NCI-H2081 treated with DMSO at 0.1 percent for 48 hours (cell line): Measurements from ENCODE around the gene CCDC198.

Source experiments
- DNase-seq: peaks from one replicate; lab custom pipeline; 2025; lab: John Stamatoyannopoulos, UW

CCDC198 gene

GRCh38 chr14:57464008-57464730 is 29.5 kb downstream of the CCDC198 start:
- DNase-seq: no peak

- DNase-seq: no peak
These were observed 31.1 kb downstream of the CCDC198 start for GRCh38 chr14:57462551-57462950.

- DNase-seq: no peak
These were observed 31.8 kb downstream of the CCDC198 start for GRCh38 chr14:57461777-57462320.

- DNase-seq: no peak
These were observed 57.7 kb downstream of the CCDC198 start for GRCh38 chr14:57435923-57436322.

- no peak for DNase-seq
These were observed 72.7 kb downstream of the CCDC198 start for GRCh38 chr14:57420986-57421385.

- DNase-seq: no peak
These were observed 73.6 kb downstream of the CCDC198 start for GRCh38 chr14:57420033-57420432.
